ENCODE results near the gene SMIM1.
"Not testable (repeated sequence)": the region's sequence is repeated elsewhere in the genome, so short reads cannot be mapped to it uniquely, and the experiment has no call there.

Gene SMIM1

GRCh38 chr1:3738943-3739342 is 33.6 kb upstream of the SMIM1 start:
- DNase-seq = no peak

GRCh38 chr1:3740042-3740441 is 32.5 kb upstream of the SMIM1 start:
- no peak for DNase-seq

GRCh38 chr1:3740752-3741151 is 31.8 kb upstream of the SMIM1 start:
- DNase-seq = no peak

- DNase-seq = no peak
These were observed 30.7 kb upstream of the SMIM1 start for GRCh38 chr1:3741566-3742438.

- DNase-seq = no peak
These were observed 29.9 kb upstream of the SMIM1 start for GRCh38 chr1:3742439-3743298.

- DNase-seq = no peak
These were observed 29.1 kb upstream of the SMIM1 start for GRCh38 chr1:3743421-3743820.

GRCh38 chr1:3743826-3744225 is 28.7 kb upstream of the SMIM1 start:
- DNase-seq = no peak

- no peak for DNase-seq
These were observed 27.9 kb upstream of the SMIM1 start for GRCh38 chr1:3744646-3745045.

- no peak for DNase-seq
These were observed 27.5 kb upstream of the SMIM1 start for GRCh38 chr1:3745071-3745470.

- no peak for DNase-seq
These were observed 26.8 kb upstream of the SMIM1 start for GRCh38 chr1:3745590-3746381.

- DNase-seq = no peak
These were observed 26.1 kb upstream of the SMIM1 start for GRCh38 chr1:3746389-3746829.

GRCh38 chr1:3746830-3747521 is 25.6 kb upstream of the SMIM1 start:
- peak; percentile 83 for DNase-seq

- DNase-seq = no peak
These were observed 25.1 kb upstream of the SMIM1 start for GRCh38 chr1:3747522-3747848.

GRCh38 chr1:3747903-3748302 is 24.6 kb upstream of the SMIM1 start:
- DNase-seq = no peak

- not testable (repeated sequence) for DNase-seq
These were observed 24.1 kb upstream of the SMIM1 start for GRCh38 chr1:3748316-3748900.

- DNase-seq = no peak
These were observed 23.0 kb upstream of the SMIM1 start for GRCh38 chr1:3749512-3749911.

GRCh38 chr1:3750741-3751140 is 21.8 kb upstream of the SMIM1 start:
- DNase-seq = no peak

GRCh38 chr1:3752400-3752945 is 20.1 kb upstream of the SMIM1 start, which contains the start of gene CCDC27:
Gene CCDC27, plus strand, starts transcription at chr1:3752450. Its CDS starts 32 bp downstream, at chr1:3752482.
- DNase-seq = no peak

GRCh38 chr1:3753656-3754454 is 18.7 kb upstream of the SMIM1 start:
- DNase-seq = no peak

- DNase-seq = no peak
These were observed 16.2 kb upstream of the SMIM1 start for GRCh38 chr1:3756394-3756793.

GRCh38 chr1:3759164-3759563 is 13.4 kb upstream of the SMIM1 start:
- no peak for DNase-seq
